Measurements from ENCODE around the gene CHURC1. TPM values are rescaled to one million over a fixed set of nuclear protein-coding genes. Genes with fewer than 3 reads are reported as not detected.
A peak's percentile ranks its signal among the peaks of the same experiment; 100 is the strongest.

The CHURC1 gene
- total RNA-seq, 2 donors from 2014 or later, result 56.7 to 63.2 TPM

DNA sequence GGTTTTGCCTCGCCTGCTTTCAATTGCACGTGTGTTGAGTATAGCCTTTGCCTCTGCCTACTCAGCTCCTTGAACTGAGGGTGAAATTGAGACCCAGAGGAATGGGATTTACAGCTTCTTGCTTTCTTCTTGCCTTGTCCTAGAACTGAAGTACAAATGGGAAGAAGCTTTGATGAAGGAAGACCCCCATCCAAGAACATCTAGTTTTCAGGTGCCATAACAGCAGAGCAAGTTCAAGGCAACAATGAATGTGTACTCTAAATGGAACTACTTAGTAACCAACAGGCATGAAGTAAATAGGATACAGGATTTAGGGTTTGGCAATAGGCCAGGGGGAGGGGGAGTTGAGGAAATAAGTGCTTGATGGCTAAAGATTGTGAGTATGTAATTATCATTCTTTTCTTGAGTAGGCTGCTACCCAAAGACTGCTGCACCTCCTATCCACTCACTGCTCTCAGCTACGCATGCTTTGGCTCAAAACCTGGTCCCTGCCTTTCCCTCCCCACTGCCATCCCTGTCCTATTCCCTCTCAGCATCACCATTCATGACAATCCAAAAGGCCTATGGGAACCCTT lies 26.2 kb downstream of the CHURC1 start:
- Histone ChIP-seq H3K4me3 (ENCODE audit: low read length) (no peak overlapping the region), H3K9ac (ENCODE audit: extremely low read depth, low read length, poor library complexity, severe bottlenecking) (no peak overlapping the region), H3K4me1 (ENCODE audit: control insufficient read depth, insufficient read depth, low read length) (peaks cover 14% of the 10 kb centered on the region), H3K9me3 (ENCODE audit: control insufficient read depth, low read length) (no peaks in the 10 kb centered on the region), H3K36me3 (ENCODE audit: control insufficient read depth, insufficient read depth, low read length) (no peaks in the 10 kb centered on the region), H3K27me3 (ENCODE audit: control insufficient read depth, insufficient read depth, low read length, poor library complexity, severe bottlenecking) (no peaks in the 10 kb centered on the region), H3K27ac (ENCODE audit: low read depth, low read length) (no peak overlapping the region)
- H3K27me3 Mint-ChIP-seq (ENCODE audit: insufficient read depth), result peaks cover 2% of the 10 kb centered on the region
- peaks cover 58% of the 10 kb centered on the region for H3K4me1 Mint-ChIP-seq
- H3K4me3 Mint-ChIP-seq, result no peak overlapping the region
- TF ChIP-seq, protein P1, sequence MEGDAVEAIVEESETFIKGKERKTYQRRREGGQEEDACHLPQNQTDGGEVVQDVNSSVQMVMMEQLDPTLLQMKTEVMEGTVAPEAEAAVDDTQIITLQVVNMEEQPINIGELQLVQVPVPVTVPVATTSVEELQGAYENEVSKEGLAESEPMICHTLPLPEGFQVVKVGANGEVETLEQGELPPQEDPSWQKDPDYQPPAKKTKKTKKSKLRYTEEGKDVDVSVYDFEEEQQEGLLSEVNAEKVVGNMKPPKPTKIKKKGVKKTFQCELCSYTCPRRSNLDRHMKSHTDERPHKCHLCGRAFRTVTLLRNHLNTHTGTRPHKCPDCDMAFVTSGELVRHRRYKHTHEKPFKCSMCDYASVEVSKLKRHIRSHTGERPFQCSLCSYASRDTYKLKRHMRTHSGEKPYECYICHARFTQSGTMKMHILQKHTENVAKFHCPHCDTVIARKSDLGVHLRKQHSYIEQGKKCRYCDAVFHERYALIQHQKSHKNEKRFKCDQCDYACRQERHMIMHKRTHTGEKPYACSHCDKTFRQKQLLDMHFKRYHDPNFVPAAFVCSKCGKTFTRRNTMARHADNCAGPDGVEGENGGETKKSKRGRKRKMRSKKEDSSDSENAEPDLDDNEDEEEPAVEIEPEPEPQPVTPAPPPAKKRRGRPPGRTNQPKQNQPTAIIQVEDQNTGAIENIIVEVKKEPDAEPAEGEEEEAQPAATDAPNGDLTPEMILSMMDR (conservative IDR thresholded peaks at IDR 0.05), result no peak
- peaks cover 28% of the 10 kb centered on the region for H3K36me3 Mint-ChIP-seq (ENCODE audit: low read depth)
- peak; percentile 24 for DNase-seq
- WGBS, 2 experiments (ENCODE audit: insufficient coverage in 1 of 2, insufficient read length in 1 of 2), result 99 to 100% methylated on average over 1 to 3 of the region's 3 CpGs
- H3K27ac Mint-ChIP-seq, result no peak overlapping the region
- H3K9me3 Mint-ChIP-seq, result no peaks in the 10 kb centered on the region

DNA sequence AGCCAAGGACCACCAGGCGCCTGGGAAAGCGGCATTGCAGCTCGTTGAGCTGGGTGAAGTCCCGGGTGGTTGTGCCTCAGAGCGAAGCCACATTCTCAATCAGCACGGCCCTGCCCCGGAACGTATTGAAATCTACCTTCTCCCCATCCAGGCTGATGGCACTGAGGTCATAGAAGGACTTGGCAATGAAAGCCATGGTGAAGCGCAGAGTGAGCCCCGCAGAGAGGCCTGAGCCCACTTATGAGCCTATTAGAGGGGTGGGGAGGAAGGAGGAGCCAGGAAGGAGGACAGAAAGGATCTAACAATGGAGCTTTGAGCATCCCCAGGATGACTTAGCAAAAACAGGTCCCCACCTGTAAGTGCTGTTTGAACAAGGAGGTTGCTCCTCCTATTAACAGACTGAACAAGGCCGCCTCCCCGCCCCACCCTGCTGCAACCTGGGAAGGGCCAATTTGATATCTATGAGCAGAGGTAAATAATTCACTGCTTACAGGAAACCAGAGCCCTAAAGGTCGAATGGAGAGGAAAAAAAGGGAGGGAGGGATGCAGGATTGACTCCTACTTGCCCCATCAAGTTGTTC lies 28.4 kb downstream of the CHURC1 start, which contains the start of gene GPX2:
GPX2 (minus strand) TSS at position 215 of the 581 bp plus-strand sequence; CDS start at position 196, 19 bp downstream.
- H3K4me3 Mint-ChIP-seq, result no peak within 1 kb of the TSS

DNA sequence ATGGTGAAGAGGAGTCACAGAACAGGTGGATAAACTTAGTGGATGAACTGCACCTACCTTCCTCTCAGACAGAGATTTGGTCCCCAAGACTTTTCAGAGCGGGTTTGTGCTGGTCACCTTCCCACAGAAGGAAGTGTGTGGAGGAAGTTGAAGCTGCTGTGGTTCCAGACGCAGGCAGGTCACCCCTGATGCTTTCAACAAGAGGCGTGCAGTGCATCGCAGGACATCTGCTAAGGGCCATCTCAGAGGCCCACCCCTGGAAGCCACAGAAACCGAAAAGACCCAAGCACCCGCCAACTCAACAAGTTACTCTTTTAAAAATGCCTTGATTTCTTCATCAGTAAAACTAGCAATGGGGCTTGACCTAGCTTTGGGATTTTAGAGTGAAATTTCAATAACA lies 29.3 kb downstream of the CHURC1 start:
- Histone ChIP-seq H3K27ac (ENCODE audit: low read depth, low read length) (peak overlapping the region; percentile 72), H3K9ac (ENCODE audit: extremely low read depth, low read length, poor library complexity, severe bottlenecking) (no peak overlapping the region), H3K4me1 (ENCODE audit: control insufficient read depth, insufficient read depth, low read length) (peaks cover 3% of the 10 kb centered on the region), H3K9me3 (ENCODE audit: control insufficient read depth, low read length) (no peaks in the 10 kb centered on the region), H3K4me3 (ENCODE audit: low read length) (no peak overlapping the region), H3K36me3 (ENCODE audit: control insufficient read depth, insufficient read depth, low read length) (peaks cover under 1% of the 10 kb centered on the region), H3K27me3 (ENCODE audit: control insufficient read depth, insufficient read depth, low read length, poor library complexity, severe bottlenecking) (no peaks in the 10 kb centered on the region)
- H3K4me1 Mint-ChIP-seq, result peaks cover 31% of the 10 kb centered on the region
- peaks cover 2% of the 10 kb centered on the region for H3K27me3 Mint-ChIP-seq (ENCODE audit: insufficient read depth)
- TF ChIP-seq, protein P1 (conservative IDR thresholded peaks at IDR 0.05), result no peak
- WGBS, 2 experiments (ENCODE audit: insufficient coverage in 1 of 2, insufficient read length in 1 of 2), result 93 to 95% methylated on average over 5 to 6 of the region's 6 CpGs
- DNase-seq, result peak; percentile 45
- peaks cover 41% of the 10 kb centered on the region for H3K36me3 Mint-ChIP-seq (ENCODE audit: low read depth)
- H3K9me3 Mint-ChIP-seq, result no peaks in the 10 kb centered on the region
- H3K4me3 Mint-ChIP-seq, result no peak overlapping the region
- peak overlapping the region; percentile 41 for H3K27ac Mint-ChIP-seq

More for the DNA sequence above, 28.4 kb downstream of the CHURC1 start, which contains the start of gene GPX2:
- Histone ChIP-seq H3K27me3 (ENCODE audit: control insufficient read depth, insufficient read depth, low read length, poor library complexity, severe bottlenecking) (no peaks in the 10 kb centered on the region), H3K4me1 (ENCODE audit: control insufficient read depth, insufficient read depth, low read length) (peaks cover 4% of the 10 kb centered on the region), H3K9me3 (ENCODE audit: control insufficient read depth, low read length) (no peaks in the 10 kb centered on the region), H3K4me3 (ENCODE audit: low read length) (no peak within 1 kb of the TSS), H3K27ac (ENCODE audit: low read depth, low read length) (peak within 1 kb of the TSS; percentile 72), H3K36me3 (ENCODE audit: control insufficient read depth, insufficient read depth, low read length) (no peaks in the 10 kb centered on the region), H3K9ac (ENCODE audit: extremely low read depth, low read length, poor library complexity, severe bottlenecking) (no peak within 1 kb of the TSS)
- peaks cover 2% of the 10 kb centered on the region for H3K27me3 Mint-ChIP-seq (ENCODE audit: insufficient read depth)
- TF ChIP-seq, protein P1 (conservative IDR thresholded peaks at IDR 0.05), result no peak
- H3K36me3 Mint-ChIP-seq (ENCODE audit: low read depth), result peaks cover 38% of the 10 kb centered on the region
- peaks cover 37% of the 10 kb centered on the region for H3K4me1 Mint-ChIP-seq
- peak within 1 kb of the TSS; percentile 86 for H3K27ac Mint-ChIP-seq
- DNase-seq, result peak; percentile 70
- no peaks in the 10 kb centered on the region for H3K9me3 Mint-ChIP-seq
- WGBS, 2 experiments (ENCODE audit: insufficient coverage in 1 of 2, insufficient read length in 1 of 2), result 84 to 88% methylated on average over 6 to 13 of the region's 13 CpGs
